HG02973 (cell line): ENCODE data around the gene SWAP70.

Experiments used
- ATAC-seq: cut with Tn5 transposase; IDR thresholded peaks from one replicate; pipeline ENCODE4 v1.9.1; 2021; ENCODE audit warnings: moderate library complexity; ENCODE audit not compliant: unreplicated experiment

SWAP70 gene

GRCh38 chr11:9772218-9772617 is 108.3 kb downstream of the SWAP70 start:
- no peak for ATAC-seq

DNA sequence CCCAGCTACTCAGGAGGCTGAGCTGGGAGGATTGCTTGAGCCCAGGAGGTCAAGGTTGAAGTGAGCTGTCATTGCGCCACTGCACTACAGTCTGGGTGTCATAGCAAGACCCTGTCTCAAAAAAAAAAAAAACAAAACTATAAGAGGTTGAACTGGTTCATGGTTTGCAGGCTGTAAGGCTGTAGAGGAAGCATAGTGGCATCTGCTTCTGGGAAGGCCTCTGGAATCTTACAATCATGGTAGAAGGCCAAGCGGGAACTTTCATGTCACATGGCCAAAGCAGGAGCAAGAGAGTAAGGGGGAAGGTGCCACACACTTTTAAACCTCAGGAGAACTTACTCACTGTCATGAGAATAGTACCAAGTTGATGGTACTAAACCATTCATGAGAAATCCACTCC is 109.6 kb downstream of the SWAP70 start:
- ATAC-seq: no peak

GRCh38 chr11:9774109-9774508 is 110.2 kb downstream of the SWAP70 start:
- ATAC-seq: no peak

- ATAC-seq: no peak
These were observed 110.9 kb downstream of the SWAP70 start for GRCh38 chr11:9774591-9775397.

DNA sequence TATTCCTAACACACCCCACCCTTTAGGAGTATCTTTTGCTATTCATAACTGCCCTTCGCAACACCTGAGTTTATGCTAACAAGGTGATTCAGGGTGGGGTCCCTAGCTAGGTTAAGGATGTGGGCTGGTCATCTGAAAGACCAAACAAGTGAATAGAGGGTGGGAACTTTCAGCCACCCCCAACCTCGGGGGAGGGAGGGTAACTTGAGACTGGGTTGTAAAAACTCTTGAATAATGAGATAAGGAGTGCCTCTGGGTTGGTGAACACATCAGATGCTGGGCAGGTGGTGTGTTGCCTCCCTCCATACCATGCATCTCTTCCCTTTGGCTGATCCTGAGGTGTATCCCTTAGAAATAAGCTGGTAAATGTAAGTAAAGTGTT is 111.5 kb downstream of the SWAP70 start:
- ATAC-seq: no peak

GRCh38 chr11:9776203-9776602 is 112.3 kb downstream of the SWAP70 start:
- no peak for ATAC-seq

DNA sequence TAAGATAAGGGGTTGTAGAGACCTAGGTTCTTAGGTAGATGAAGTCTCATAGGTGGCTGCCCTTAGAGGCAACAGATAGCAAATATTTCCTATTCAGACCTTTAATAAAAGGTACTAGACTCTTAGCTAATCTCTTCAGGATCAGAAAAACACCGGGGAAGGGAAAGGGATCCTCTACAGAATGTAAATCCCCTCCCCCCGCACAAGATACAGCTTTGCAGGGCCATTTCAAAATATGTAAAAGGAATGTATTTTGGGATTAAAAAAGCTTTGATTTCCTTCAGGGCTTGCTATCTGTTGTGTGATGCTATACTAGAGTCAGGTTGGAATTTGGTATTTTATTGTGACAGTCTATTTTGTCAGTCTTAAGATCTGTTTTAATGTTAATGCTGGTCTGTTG is 113.2 kb downstream of the SWAP70 start:
- no peak for ATAC-seq

GRCh38 chr11:9777525-9777924 is 113.6 kb downstream of the SWAP70 start:
- no peak for ATAC-seq

GRCh38 chr11:9780929-9781328 is 117.1 kb downstream of the SWAP70 start:
- ATAC-seq: no peak

DNA sequence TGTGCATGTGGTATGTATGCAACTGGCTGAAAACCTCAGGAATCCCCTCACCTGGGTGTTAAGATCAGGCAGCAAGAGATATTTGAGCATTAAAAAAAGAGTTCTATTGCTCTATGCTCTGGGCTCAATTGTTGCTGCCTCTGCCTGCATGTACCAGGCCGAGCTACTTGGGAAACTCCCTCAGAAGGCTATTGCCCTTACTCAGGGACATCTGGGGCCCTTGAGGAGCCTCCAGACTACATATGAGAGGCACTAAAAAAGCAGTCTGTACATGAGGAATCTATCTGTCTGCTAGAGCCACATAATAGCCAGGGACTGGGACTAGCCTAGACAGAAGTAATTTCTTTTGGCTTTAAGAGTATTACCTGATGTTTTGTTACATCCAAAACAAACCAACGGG is 120.1 kb downstream of the SWAP70 start:
- ATAC-seq: no peak

- ATAC-seq: no peak
These were observed 120.9 kb downstream of the SWAP70 start for GRCh38 chr11:9784602-9785315.

DNA sequence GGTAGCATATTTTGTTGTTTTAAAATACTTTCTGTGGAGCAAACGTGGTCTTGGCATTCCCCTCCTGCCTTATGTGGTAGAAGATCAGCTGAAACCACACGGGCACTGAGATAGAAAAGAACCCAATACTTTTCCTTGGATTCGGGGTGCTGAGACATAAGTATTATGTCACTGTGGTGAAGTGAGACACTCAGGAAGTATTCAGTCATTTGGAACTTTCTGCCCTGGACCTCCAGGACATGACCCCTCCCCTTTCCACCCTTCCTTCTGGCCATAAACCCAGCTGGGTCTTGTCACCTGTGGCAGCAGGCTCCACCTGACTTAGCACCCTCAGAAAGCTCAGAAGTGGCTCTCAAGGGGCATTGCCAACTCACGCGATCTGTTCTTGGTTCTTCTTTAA is 123.4 kb downstream of the SWAP70 start:
- ATAC-seq: no peak

- no peak for ATAC-seq
These were observed 124.2 kb downstream of the SWAP70 start for GRCh38 chr11:9787981-9788521.

GRCh38 chr11:9789910-9790309 is 126.0 kb downstream of the SWAP70 start:
- ATAC-seq: no peak

- ATAC-seq: no peak
These were observed 126.8 kb downstream of the SWAP70 start for GRCh38 chr11:9790703-9791102.

DNA sequence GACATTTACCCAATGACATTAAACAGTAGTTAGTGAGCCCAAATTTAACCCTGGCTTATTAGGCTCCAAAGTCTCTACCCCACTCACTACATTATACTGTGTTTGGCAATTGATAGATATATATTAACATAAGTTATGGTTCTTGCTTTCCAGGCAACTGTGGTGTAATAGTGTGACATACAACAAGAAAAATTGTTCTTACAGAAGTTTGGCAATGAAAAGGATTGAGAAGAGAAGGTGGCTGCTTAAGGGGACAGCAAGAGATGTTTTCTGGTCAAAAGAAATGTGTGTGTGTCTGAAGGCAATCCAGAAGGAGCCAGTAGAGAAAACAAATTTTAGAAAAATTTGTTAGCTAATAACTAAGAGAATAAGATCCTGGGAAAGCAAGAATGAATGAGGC is 132.4 kb downstream of the SWAP70 start:
- no peak for ATAC-seq

- no peak for ATAC-seq
These were observed 133.0 kb downstream of the SWAP70 start for GRCh38 chr11:9796854-9797253.

DNA sequence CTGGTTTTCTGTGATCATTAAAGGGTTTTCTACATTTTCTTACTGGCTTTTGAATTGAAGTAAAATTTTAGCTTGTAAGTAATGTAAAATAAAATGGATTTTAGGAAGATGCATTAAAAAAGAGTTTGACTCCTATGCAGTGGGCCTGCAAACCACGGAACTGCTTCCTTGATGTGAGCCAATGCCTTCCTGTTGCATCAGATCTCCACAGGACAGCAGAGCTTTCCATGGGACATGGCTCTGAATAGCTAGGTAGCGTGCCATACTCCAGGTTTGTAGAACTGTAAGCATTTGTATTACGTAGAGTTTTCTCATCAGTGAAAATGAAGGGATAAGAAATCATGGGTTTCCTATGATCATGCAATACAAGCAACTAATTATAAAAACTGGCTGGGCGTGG is 133.4 kb downstream of the SWAP70 start:
- no peak for ATAC-seq

- ATAC-seq: no peak
These were observed 136.0 kb downstream of the SWAP70 start for GRCh38 chr11:9799886-9800285.

DNA sequence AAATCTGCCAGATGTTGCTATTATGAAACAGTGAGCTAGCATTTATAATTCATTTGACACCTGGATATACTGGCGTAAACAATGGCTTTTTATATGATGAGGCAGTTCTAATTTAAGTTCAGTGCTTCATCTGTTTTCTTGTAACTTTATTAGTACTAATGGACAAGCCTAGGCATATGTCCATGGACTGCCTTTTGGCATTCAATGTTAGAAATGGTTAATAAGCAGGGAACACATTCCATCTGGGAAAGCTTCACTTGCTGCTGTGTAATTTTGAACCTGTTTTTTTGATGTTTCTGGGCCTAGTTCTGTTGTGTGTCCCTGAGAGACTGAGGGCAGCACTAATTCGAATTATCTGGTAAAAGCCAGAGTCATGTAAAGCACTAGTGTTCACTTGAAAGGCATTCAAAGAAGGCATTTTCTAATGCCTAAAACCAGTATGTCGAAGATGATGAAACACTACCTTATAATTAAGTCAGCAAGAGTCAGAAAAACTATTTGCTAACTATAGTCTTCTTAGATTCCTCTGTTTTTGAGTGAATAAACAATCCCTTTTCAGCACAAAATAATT is 138.5 kb downstream of the SWAP70 start:
- no peak for ATAC-seq
